HG02840 (cell line): ENCODE measurements around the gene RASL10A.

ENCODE experiments used
- ATAC-seq: cut with Tn5 transposase; IDR thresholded peaks from one replicate; pipeline ENCODE4 v1.9.1; 2021; ENCODE audit warnings: mild to moderate bottlenecking, moderate library complexity, moderate number of reproducible peaks; ENCODE audit not compliant: unreplicated experiment, low FRiP score

RASL10A gene

DNA sequence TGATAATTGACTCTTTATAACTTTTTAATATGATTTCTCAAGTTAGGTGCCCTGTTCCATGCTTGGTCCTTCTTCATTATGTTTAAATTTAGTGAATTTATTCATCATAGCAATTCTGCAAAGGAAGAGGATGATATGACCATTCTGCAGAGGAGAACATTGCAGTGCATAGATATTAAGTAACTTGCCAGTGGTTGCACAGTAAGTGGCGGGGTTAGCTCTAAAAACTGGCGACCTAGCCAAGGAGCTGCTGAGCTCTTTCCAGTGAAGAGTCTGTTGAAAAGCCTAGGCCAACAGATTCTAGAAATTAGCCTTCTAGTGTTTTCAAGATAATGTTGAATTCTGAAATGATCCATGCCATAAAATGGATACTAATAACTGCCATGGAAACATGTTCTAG is 42.9 kb downstream of the RASL10A start:
- no peak for ATAC-seq

DNA sequence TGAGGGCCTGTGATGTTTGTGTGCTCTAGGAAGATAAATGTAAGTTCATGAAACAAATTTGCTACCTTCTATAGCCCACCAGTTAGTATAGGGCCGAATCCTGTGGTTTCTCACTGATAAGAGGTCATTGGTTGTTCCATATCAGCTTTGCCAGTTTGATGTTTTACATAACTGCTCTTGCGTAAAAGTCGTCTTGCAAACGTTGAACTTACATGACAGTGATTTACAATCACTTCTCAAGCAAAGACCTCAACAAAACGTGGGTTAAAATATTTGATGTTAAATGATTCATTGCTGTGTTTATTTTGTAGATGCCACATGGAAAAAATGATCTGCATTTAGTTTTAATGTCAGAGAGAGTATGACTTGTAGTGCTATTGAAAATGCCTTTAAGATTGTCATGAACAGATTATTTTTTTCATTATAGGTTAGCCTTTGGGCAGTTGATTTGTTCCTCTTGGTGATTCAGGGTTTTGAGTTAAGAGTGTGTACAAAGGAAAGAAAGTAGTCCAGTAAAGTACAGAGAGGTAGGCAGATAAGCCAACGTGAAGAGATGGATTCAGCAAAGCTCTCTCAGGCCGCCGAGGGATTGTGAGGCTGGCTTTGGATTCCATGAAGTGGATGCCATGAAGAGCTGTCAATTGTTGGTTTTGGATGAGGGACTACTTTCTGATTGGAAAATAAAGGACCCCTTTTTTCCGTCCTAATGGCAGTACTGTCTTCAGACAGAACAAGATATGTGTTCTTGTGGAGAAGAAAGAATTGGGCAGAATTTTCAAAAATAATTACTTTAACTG is 44.8 kb downstream of the RASL10A start:
- ATAC-seq = no peak

GRCh38 chr22:29269731-29270474 is 45.6 kb downstream of the RASL10A start:
- ATAC-seq = no peak

DNA sequence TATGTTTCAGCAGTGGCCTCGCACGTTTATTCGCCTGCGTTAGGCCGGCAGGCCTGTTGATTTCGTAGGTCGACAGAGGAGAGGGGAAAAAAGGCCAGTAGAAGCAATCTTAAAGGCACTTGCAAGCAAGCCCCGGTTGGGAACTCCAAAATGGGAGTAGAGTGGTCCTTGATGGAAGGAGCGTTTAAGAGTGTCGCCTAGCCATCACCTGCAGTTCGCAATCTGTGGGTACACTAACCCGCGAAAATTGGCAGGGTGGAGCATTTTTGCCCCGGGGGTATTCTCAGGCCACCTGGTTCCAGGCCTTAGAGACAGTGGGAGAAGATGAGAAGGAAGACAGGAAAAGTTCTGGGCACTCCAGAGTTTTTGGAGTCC is 46.3 kb downstream of the RASL10A start:
- no peak for ATAC-seq

DNA sequence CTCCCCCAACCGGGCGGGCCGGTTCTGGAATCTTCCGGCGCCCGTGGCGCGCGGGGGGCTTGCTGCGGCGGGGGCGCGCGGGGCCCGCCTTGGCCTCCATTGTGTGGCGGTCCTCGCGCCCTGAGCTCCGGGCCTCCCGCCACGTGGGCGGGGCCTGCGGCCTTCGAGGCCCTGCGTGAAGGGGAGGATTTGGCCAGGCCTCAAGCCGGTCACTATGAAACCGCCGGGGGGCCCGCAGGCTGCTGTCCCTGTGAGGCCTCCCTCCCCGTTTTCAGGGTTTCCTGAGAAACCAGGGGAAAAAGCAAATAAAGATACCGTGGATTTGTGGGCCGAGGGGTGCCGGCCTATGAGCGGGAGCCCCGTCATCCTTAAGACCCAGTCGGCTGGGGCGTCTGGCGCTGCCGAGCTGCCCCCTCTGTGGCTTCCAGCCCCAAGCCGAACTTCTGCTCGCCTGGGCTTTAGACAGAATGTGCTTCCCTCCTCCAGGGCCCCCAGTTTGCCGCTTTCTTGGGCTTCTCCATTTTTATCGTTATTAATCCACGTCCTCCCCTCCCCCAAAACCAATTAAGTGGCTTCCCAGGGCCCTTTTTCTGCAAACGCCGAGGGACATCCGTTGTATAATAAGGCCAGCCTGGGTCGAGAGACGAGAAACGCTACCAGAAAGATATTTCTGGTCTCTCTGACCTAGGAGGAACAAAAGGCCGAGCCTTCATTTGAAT is 46.8 kb downstream of the RASL10A start:
- ATAC-seq = peak; percentile 23

DNA sequence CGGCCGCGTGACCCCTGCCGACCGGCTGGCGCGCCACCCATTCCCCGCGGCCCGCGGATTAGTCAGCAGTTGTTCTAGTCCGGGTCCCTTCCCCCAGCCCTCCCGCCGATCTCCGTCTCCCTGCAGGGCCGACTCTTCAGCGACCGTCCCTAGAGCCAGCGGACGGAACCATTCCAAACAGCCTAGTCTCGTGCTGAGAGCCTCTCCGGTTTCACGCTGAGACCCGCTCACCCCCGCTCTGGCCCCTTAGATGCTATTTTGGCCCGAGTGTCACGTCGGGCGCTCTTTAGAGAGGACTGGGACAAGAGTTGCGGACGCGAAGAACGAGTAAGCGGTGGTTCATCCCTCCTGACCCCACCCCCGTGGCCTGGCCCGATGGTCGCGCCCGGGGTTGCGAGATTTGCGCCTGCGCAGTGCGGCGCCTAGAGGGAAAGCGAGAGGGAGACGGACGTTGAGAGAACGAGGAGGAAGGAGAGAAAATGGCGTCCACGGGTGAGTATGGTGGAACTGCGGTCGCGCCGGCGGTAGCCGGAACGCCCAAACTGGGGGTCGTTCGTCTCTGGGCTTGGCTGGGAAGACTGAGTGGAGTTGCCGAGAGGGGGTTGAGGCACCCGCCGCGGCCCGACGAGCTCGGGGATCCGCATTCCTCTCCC is 47.5 kb downstream of the RASL10A start, which contains the start of the genes EWSR1 and RHBDD3:
Gene EWSR1, plus strand, starts transcription at position 411 of the 653 bp plus-strand sequence. Its CDS starts 69 bp downstream, at position 480.
Gene RHBDD3, minus strand, starts transcription at position 124 of the 653 bp plus-strand sequence. CDS start 2,355 bp downstream, outside the sequence.
- peak; percentile 83 for ATAC-seq

GRCh38 chr22:29267462-29267857 is 48.0 kb downstream of the RASL10A start:
- ATAC-seq = no peak

DNA sequence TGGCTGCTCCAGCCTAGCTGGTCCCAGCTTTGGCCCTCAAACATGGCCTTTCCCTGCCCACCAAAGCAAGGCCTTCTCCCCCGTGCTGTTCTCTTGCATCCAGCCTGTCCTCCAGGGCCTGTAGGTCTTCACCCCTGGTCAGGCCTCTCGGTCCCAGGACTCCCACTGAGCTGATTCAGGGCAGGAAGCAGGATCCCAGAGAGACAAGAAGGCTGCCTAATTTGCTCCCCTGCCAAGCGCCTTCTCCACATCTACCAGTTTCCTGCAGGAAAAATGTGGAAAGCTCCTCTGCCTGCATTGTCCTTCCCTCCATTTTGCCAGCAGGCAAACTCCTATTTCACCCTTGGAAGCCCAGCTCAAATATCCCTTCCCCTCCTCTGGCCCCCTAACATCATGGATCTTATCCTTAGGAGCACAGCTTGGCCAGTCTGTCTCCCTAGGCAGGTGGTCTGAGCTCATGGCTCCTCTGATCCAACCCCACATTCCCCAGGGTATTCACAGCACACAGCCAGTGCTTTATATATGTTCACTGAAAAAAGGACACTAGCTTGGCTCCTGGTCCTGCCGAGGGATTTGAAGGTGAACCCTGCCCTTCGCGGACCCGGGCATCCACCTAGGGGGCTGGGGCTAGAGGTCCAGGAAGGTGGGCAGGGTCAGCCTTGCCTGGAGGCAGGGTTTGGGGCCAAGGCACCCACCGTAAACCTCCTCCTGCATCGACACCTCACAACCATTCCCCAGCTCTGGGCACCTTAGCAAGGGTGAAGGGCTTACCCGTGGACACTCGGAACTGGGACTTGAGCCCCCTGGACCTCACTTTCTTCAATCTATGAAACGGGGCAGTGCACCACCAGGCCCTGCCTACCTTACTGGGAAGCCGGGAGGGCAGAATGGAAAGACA is 48.7 kb downstream of the RASL10A start:
- no peak for ATAC-seq

- no peak for ATAC-seq
These were observed 49.6 kb downstream of the RASL10A start for GRCh38 chr22:29265929-29266328.

GRCh38 chr22:29265305-29265704 is 50.2 kb downstream of the RASL10A start:
- ATAC-seq = no peak

DNA sequence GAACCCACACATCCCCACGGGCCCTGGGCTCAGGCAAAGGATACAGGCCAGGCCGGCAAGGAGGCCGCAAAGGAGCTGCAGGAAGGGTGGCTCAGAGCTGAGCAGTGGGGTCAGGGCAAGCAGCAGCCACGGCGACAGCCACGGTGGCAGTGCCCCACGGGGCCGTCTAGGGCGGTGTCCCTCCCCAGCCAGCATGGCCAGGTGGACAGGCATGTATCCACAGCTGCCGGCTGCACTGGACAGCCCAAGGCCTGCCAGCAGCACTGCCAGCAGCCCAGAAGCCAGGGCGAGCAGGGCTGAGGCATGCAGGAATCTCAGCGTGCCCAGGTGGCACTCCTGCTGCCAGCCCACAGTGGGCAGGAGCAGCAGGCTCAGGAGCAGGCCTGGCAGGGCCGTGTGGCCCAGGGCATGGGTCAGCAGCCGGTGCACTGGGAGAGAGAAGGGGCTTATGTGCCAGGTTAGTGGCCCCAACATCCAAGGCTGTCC is 51.7 kb downstream of the RASL10A start:
- ATAC-seq = no peak
